GM18867 (cell line): ENCODE results near the gene CDC42BPB.
"Not testable (repeated sequence)": the region's sequence is repeated elsewhere in the genome, so short reads cannot be mapped to it uniquely, and the experiment has no call there.

Source experiments
- ATAC-seq: cut with Tn5 transposase; IDR thresholded peaks from one replicate; pipeline ENCODE4 v1.9.1; 2021; ENCODE audit warnings: mild to moderate bottlenecking, moderate library complexity; ENCODE audit not compliant: unreplicated experiment

The CDC42BPB gene

DNA sequence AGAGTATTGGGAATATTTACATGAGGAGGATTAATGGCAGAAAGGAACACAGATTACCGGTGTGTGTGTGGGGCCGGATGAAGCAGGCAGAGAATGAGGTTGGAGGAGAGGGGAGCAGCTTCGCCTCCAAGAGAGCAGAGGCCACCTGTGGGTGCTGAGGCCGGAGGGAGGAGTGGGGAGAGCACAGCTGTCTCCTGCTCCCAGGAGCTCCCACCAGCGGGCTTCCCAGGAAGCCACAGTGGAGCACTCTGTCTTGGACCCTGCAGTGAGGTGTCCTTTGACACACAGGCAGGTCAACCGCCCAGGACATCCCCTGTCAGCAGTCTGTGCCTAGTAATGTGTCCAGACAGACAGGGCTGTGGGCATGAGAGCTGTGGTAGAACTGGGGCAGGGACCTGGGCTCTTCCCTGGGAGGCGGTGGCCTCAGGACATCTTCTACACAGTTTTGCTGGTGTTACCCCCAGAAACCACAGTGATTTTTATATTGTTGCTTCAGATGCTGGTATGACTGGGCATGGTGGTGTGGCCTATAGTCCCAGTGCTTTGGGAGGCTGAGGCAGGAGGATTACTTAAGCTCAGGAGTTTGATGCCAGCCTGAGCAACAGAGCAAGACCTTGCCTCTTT, 153.3 kb downstream of the CDC42BPB start:
- no peak for ATAC-seq

DNA sequence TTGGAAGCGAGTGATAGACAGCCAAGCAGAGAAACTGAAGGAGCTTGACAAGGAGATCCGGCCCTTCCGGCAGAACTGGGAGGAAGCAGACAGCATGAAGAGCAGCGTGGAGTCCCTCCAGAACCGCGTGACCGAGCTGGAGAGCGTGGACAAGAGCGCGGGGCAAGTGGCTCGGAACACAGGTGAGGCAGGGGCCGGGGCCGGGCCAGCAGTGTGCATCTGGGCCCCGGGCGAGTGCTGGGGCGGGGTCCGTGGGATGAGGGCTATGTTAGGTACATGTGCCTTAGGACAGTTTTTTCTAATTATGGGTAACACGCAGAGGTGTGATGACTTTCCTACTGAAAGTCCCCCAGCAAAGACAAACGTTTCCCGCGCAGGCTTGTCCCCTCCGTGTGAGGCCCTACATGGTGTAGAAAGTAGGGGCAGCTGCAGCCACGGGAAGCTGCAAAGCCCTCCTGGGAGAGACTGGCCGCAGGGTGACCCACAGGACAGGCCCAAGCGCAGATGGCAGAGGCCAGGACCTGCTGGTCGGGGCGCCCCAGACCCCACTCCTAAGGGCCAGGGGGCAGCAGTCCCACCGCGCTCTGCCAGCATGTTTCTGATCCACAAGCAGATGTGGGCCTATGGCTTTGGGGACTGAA, 154.0 kb downstream of the CDC42BPB start:
- no peak for ATAC-seq

DNA sequence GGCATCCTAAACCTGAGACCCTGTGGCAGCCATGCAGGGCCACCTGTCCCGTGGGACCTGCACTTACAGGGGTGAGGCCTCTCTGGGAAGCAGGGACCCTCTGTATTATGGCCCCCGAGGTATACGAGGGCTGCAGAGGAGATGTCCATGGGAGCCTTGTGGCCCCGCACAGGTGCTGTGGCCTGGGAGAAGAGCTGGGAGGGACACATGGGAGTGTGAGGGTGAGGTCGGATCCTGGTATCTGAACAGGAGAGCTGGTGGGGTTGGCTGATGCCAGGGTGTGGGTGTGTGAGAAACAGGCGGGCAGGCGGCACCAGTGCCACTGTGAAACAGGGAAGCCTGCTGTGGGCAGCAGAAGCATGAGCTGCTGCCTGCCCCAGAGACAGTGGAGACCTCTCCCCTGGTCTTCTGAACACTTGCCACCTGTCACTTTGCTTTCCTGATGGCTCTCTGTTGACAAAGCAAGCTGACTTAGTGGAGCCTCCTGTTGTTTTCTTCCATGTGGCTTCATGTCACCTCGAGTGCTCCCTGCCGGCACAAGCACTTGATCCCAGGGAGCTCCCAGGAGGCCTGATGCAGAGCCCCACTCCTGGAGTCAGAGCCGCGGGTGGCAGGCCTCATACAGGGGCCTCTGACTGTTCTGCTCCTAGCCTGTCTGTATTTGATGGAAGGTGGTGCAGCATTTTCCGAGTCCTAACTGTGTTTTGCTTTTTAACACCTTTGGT, 154.7 kb downstream of the CDC42BPB start:
- ATAC-seq = no peak

DNA sequence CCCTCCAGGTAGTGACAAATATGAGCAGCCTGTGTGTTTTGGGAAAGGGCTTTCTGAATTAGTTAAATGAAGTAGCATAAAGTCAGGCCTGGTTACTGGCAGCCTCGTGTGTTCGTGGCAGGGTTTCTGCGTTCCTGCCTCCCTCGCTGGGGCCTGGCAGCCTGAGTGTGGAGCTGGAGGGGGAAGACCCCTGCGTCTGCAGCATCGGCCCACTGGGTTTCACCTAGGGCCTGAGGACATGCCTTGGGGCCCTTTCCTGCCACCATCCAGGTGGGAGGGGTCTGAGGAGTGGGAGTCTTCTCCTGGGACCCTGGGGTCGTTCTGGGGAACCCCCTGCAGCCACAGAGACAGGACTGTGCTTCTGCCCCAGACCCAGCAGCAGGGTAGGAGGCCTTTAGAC, 155.3 kb downstream of the CDC42BPB start:
- ATAC-seq = no peak

DNA sequence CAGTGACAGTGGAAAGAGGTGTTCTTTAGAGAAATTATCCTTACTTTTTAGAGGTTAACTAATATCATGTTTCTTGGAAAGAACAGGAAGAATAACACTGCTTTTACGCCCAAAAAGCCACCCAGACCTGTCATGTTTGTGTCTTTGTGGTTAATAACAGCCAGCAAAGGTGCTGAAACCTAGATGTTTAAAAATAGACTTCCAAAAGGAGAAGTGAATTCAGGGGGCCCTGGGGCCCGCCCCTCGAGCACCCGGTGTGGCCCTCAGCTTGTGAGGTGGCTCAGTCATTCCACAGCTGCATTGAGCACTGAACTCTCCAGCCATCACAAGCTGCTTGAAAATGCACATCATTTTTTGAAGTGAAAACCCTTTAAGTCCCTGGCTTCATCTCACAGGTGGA, 155.7 kb downstream of the CDC42BPB start:
- ATAC-seq = peak; percentile 74

DNA sequence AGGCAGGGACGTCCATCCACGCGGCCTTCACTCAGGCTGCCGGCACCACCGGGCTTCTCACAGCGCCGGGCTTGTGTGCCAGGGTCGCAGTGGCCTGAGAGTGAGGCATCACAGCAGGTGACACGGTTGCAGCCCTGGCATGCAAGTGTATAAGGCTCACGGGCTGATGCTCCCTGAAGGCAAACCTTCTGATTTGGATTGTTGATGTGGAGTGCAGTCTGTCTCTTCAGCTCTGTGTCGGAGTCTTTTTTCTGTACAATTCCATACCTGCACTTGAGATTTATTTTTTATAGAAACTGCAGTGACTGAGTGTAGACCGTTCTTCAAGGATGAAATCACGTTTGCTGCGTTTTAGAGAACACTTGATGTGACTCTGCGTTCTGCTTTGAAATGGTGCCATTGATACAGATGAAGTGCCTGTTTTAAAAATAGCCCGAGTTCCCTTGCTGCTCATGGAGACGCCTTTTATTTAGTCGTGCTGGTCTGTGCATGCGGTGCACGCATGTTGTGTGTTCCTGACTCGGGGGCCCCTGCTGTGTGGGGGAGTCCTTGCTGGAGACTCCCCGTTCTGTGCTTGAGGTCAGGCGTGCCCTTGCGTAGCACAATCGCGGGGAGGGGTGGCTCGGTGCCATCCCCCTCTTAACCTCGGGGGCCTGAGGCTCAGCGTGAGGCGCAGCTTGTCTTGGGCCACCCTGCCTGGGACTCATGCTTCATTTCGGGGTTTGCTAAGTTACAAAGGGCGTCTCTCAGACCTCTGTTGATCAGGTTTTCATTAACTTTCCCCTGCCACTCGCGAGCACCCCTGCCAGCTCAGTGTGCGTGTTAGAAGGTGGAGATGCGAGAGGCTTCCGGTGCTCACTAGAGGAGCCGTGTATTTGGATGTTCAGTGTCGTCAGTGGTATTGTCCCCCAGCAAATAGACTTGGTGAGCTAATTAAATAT, 156.4 kb downstream of the CDC42BPB start:
- ATAC-seq = peak; percentile 58

DNA sequence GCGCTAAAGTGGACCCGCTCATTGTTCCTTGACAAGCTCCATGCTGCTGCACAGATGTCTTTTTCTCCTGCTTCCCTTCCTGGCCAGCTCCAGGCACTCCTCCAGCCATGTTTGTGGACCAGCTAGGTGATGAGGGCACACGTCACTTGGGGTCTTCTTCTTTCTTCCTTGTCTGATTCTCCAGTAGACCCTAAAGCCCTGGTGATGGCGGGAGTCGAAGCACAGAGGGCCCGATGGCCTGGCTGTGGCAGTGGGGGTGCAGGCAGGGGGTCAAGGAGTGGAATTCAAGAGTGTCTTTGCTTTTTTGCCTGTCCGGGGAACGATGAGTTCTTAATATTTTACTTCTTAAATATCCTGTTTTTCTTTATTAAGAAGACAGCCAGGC, 157.8 kb downstream of the CDC42BPB start:
- no peak for ATAC-seq

DNA sequence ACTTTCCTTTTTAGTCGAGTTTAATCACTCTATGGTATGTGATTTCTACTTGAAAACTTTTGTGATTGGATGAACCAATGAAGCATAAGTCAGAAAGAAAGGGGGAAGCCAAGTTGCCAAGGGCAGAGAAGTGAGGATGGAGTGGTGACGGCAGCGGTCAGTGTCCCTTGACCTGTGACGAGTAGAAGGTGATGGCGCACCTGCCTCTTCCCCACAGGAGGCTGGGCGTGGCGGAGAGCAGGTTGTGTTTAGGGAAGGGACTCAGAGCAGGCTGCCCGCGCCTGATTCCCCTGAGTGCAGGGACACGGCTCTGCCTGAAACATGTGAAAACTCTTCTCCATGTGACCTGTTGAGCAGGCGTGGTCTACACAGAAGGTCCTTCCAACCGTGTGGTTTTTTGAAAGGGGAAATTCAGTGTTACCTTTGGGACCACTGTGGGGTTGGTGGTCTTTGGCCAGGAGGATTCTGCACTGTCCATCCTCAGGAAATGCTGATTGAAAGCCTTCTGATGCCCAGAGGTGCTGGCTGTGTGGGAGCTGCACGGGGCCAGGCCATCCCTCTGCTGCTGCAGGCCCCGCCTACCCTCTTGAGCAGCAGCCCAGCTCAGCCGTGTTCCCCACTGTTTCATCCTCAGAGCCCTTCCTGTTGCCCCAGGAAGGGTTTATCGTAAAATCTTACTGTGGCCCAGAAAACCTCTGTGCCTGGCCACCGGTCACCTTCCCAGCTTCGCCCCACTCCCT, 158.4 kb downstream of the CDC42BPB start:
- no peak for ATAC-seq

DNA sequence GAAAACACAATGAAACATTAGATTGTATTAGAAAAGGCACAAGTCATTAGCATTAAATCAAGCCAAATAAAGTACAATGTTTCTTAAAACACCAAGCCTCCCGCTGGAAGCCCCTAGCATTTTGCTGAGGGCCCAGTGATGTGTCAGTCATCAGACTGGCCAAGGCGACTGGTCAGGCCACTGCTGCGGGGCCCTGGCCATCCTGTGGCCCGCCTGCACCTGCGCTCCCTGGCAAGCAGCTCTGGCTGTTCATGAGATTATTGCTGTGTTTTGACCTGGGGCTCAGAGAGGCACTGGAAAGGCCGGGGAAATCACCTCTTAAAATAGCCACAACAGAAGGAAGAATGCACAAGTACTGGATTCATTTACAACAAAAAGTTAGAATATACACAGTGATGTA, 159.1 kb downstream of the CDC42BPB start:
- no peak for ATAC-seq

DNA sequence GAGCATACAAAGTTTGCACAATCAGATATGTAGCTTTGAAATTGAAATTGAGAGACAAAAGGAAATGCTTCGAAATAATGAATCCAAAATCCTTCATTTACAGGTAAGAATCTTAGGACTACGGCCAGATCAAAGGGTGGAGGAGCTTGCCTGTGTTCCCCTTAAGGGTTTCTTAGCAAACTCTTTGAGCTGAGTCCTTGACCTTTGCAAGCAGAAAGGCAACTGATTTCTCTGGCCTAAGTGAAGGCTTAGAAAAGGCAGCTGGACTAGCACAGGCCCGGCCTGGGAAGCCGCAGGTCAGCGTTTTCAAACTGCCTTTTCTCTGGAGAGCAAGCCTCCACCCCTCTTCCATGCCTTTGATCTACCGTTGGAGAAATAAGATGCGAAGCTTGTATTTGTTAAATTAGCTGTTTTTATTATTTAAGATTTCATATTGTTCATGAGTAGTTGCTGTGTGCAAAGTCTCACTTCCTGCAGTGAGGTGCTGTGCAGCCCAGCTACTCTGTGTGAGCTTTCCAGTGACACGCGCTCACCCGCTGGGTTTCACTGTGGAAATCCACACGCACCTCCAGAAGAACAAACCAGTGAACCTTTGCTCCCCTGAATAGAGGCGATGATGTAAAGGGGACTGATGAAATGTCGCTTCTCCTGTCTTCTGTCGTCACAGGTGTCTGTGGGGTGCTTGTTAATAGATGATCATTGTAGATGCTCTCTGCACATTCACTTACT, 159.9 kb downstream of the CDC42BPB start:
- no peak for ATAC-seq

DNA sequence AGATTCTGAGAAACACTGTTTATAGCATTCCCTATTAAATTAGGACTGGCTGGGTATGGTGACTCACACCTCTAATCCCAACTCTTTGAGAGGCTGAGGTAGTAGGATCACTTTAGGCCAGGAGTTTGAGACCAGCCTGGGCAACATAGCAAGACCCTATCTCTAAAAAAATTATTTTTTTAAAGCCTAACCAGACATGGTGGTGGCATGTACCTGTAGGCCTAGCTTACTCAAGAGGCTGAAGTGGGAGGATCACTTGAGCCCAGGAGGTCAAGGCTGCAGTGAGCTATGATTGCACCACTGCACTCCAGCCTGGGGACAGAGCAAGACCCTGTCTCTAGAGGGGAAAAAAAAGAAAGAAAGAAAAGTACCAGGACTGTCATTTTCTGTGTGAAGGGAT, 160.6 kb downstream of the CDC42BPB start:
- ATAC-seq = not testable (repeated sequence)

DNA sequence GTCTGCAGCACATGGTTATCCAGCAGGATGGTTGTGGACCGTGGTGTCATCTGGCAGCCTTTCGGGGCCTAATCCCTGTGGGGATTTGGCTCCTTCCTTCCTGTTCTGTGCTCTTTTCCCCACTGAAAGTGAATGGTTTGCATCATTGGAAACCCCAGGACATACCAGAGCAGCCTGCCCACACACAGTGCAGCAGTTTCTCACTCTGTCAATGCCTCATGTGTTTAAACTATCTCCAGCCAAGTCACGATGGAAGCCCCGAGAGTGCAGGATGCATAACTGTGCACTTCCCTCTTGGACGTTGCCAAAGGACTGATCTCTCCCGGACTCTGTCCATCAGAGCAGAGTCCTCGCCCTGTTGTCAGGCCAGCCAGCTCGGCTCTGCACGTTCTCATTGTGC, 163.9 kb downstream of the CDC42BPB start:
- no peak for ATAC-seq

DNA sequence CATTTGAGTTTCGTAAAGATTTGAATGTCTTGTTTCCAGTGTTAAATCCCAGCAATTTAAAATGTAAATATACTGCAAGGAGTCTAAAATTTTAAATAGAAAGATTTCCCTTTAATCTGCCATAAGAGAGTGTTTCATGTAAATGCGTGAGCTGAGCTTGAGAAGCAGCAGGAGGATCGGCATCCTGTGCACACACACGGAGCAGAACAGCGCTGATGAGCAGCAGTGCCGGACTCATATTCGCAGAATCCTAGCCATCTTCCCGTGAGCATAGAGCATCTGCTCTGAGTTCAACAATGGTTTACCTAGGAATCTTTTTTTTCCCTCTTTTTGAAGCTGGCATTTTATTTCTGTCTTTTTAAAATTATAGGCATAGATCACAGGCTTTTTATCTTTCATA, 164.7 kb downstream of the CDC42BPB start:
- ATAC-seq = no peak

DNA sequence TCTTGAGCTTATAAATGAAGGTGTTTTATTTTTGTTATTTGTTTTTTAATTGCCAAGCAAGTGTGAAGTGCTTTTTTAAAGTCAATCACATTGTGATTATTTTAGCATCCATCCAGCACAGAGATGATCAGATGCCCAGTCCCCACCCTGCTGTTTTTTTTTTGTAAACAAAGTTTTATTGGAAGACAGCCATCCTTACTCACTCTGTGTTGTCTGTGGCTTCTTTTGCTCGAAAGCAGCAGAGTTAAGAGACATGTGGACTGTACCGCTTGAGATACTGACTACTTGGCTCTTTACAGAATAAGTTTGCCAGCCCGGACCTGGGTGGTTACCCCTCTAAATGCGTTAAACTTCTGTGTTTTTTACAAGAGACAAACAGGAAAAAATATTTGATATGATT, 165.8 kb downstream of the CDC42BPB start:
- ATAC-seq = no peak

DNA sequence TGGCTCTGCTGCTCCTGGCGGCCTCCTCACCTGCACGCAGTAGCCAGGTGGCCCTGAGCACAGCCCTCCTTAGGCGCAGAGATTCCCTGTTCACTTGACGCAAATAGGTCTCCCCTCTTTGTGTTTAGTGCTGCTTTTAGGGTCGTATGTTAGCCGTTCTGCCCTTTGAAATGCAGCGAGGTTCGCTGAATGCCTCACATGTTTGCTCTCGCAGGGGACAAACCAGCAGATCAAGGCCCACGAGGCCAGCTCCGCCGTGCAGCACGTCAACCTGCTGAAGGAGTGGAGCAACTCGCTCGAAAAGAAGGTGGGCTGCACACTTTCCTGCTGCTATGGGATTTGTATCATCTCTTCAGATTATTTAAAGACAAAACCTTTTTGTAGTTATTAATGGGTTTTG, 166.2 kb downstream of the CDC42BPB start:
- no peak for ATAC-seq

DNA sequence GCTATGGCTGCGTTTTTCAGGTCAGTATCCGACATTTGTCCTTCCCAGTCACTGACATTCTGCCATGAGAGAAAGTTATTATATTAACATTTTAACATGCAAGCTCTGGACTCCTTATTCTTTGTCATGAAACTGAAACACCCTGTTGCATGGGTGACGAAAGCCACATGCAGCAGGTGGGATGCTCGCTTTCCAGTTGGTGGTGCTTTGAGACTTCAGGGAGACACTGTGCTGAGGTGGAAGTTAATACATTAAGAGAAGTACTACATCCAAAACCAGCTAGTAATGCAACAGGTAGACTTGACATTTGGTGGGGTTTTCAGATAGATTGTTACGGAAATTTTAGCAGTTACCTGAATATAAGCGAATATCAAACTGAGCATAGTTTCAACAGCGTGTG, 167.7 kb downstream of the CDC42BPB start:
- ATAC-seq = no peak

DNA sequence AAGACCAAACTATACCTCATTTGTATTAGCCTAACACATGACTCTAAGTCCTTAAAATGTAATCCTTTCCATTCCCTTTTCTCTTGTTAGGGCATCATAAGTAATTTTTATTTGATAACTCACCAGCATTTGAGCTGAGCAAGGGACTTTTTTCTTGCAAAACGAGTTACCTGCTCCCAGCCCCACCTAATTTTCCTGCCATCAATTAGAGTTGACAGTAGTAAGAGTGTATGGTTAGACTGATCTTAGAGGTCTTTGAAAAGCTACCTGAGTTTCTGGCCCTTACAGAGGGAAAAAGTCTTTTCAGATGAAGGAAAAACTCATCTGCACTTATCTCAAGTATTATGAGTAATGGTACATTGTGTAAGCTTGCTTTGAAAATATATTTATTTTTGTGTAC, 168.6 kb downstream of the CDC42BPB start:
- no peak for ATAC-seq

DNA sequence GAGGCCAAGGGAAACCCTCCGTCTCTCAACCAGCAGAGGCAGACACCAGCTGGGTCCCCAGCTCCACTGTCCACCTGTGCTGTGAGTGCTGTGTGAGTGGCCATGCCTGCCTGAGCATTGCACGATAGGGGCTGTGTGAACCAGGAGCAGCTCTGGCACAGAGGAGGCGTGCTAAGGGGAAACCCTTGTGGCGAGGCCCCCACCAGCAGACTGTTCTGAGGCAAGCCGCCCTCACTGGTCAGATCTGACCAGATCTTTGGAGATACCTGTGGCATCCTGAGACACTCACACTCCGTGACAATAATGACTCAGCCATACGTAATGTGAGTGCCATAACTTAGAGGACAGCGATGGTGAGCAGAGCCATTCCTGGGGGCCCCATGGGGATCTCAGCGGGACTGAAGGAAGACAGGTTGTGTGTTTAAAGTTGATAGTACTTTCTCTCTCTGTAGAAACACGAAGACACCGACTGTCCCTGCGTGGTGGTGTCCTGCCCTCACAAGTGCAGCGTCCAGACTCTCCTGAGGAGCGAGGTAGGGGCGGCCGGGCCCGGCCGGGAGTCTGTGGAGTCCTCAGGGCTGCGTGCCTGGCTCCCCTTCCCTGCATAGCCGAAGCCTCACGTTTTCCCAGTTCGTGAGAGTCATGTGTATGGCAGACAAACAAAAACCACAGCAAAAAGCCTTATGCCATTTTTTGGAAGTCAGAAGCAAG, 171.5 kb downstream of the CDC42BPB start:
- ATAC-seq = no peak

DNA sequence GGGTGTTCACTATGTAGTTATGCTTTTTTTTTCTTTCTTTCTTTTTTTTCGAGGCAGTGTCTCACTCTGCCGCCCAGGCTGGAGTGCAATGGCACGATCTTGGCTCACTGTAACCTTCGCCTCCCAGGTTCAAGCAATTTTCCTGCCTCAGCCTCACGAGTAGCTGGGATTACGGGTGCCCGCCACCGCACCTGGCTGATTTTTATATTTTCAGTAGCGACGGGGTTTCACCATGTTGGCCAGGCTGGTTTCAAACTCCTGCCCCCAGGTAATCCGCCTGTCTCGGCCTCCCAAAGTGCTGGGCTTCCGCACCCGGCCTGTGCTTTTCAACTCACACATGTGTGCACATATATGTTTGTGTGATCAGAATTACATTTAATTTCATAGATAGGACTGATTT, 173.8 kb downstream of the CDC42BPB start:
- ATAC-seq = no peak
